AG10803 (cell line): ENCODE results near the gene FAM118A.

Experiments
- DNase-seq: peaks from one replicate; pipeline ENCODE4 v3.0.0; 2010; ENCODE audit warnings: low read depth
- H3K4me3 ChIP-seq: 2 replicates; pipeline ENCODE4 v1.5.1; 2011; ENCODE audit warnings: mild to moderate bottlenecking, low read length, control low read depth
- CTCF ChIP-seq: conservative IDR thresholded peaks from 2 replicates; pipeline ENCODE4 v1.5.1; 2011; ENCODE audit warnings: mild to moderate bottlenecking, low read length, control low read depth, inconsistent platforms

FAM118A gene

GRCh38 chr22:45337536-45337935 is 27.8 kb downstream of the FAM118A start:
- H3K4me3 ChIP-seq, result no peak overlapping the region
- no peak for TF ChIP-seq CTCF
- DNase-seq, result no peak

- DNase-seq, result no peak
- H3K4me3 ChIP-seq, result no peak overlapping the region
- TF ChIP-seq CTCF, result no peak
These were observed 29.1 kb downstream of the FAM118A start for GRCh38 chr22:45338795-45339194.

GRCh38 chr22:45340323-45340722 is 30.6 kb downstream of the FAM118A start:
- no peak overlapping the region for H3K4me3 ChIP-seq
- no peak for DNase-seq
- no peak for TF ChIP-seq CTCF

GRCh38 chr22:45341498-45341897 is 31.8 kb downstream of the FAM118A start:
- no peak for DNase-seq
- no peak for TF ChIP-seq CTCF
- no peak overlapping the region for H3K4me3 ChIP-seq

- no peak for DNase-seq
- H3K4me3 ChIP-seq, result no peak overlapping the region
- TF ChIP-seq CTCF, result no peak
These were observed 33.4 kb downstream of the FAM118A start for GRCh38 chr22:45343143-45343542.

- no peak for DNase-seq
- H3K4me3 ChIP-seq, result no peak overlapping the region
- no peak for TF ChIP-seq CTCF
These were observed 34.6 kb downstream of the FAM118A start for GRCh38 chr22:45344334-45344733.

- no peak for DNase-seq
- no peak for TF ChIP-seq CTCF
- no peak overlapping the region for H3K4me3 ChIP-seq
These were observed 40.2 kb downstream of the FAM118A start for GRCh38 chr22:45349916-45350315.
